ENCODE results near the gene LAMA2.

GRCh38 chr6:129460221-129460620 lies 577.3 kb downstream of the LAMA2 start:
- TF ChIP-seq CTCF (IDR thresholded peaks at IDR 0.05; ENCODE audit: low read depth, low read length) (no peak), EZH2phosphoT487 (IDR thresholded peaks at IDR 0.05; ENCODE audit: low read depth) (no peak)
